GM06990 (cell line): ENCODE measurements around the gene SLC35B4.

Source experiments
- DNase-seq: peaks from one replicate; pipeline ENCODE4 v3.0.0-alpha.2; 2011; ENCODE audit not compliant: insufficient read length; ENCODE audit errors: extremely low read depth
- H3K27me3 ChIP-seq: replicated peaks from 2 replicates; pipeline ENCODE4 v1.6.0; 2011; ENCODE audit warnings: low read length; ENCODE audit not compliant: control insufficient read depth, insufficient read depth
- H3K36me3 ChIP-seq: 2 replicates; pipeline ENCODE4 v1.5.1; 2011; ENCODE audit warnings: low read length; ENCODE audit not compliant: control insufficient read depth, insufficient read depth
- H3K4me3 ChIP-seq: replicated peaks from 2 replicates; pipeline ENCODE4 v1.5.1; 2011; ENCODE audit warnings: low read depth, mild to moderate bottlenecking, control low read depth, low read length
- CTCF ChIP-seq: IDR thresholded peaks from 2 replicates; pipeline ENCODE4 v1.5.1; 2011; ENCODE audit warnings: low read length, control low read depth, mild to moderate bottlenecking, inconsistent platforms; ENCODE audit not compliant: insufficient read depth, poor library complexity, severe bottlenecking

The SLC35B4 gene

GRCh38 chr7:134279898-134280297 is 36.8 kb downstream of the SLC35B4 start:
- Histone ChIP-seq H3K4me3 (no peak overlapping the region), H3K27me3 (no peaks in the 10 kb centered on the region), H3K36me3 (no peaks in the 10 kb centered on the region)
- no peak for TF ChIP-seq CTCF
- no peak for DNase-seq

GRCh38 chr7:134279336-134279735 is 37.4 kb downstream of the SLC35B4 start:
- DNase-seq, result no peak
- TF ChIP-seq CTCF, result no peak
- H3K4me3 ChIP-seq, result no peak overlapping the region
- no peaks in the 10 kb centered on the region for H3K27me3 ChIP-seq
- no peaks in the 10 kb centered on the region for H3K36me3 ChIP-seq

DNA sequence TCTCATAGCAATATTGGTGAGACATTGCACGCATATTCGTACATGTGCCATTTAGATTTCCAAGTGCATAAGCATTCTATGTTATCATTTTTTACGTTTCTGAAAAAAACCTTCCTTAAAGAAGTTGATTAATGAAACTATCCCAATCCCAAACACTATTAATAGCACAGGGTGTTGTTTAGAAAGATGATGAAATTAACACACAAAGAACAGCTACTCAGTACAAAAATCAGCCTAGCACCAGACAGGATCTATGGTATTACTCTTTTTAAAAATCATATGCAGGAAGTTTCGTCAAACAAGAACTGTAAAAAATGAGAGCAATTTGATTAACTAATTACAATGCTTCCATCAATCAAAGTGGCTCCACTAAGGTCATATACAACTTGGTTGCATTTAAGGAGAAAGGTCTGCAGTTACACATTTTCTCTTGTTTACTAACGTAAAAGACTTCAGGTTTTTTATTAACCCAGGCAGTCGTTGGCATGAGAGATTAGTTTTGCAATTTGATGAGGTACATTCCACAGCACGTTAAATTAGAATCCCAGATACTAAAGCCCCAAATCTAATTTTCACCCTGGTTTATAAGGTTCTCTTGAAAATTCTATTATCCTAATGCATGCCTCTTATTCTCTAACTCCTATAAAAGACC is 38.1 kb downstream of the SLC35B4 start:
- Histone ChIP-seq H3K4me3 (no peak overlapping the region), H3K27me3 (no peaks in the 10 kb centered on the region), H3K36me3 (no peaks in the 10 kb centered on the region)
- TF ChIP-seq CTCF, result no peak
- DNase-seq, result no peak

GRCh38 chr7:134276951-134277350 is 39.8 kb downstream of the SLC35B4 start:
- no peak overlapping the region for H3K4me3 ChIP-seq
- DNase-seq, result no peak
- no peaks in the 10 kb centered on the region for H3K36me3 ChIP-seq
- no peaks in the 10 kb centered on the region for H3K27me3 ChIP-seq
- no peak for TF ChIP-seq CTCF

- DNase-seq, result no peak
- Histone ChIP-seq H3K4me3 (no peak overlapping the region), H3K27me3 (no peaks in the 10 kb centered on the region; the same call in 1 of the 2 replicates), H3K36me3 (no peaks in the 10 kb centered on the region)
- TF ChIP-seq CTCF, result no peak
Measured at GRCh38 chr7:134262322-134262721, 54.4 kb downstream of the SLC35B4 start.

DNA sequence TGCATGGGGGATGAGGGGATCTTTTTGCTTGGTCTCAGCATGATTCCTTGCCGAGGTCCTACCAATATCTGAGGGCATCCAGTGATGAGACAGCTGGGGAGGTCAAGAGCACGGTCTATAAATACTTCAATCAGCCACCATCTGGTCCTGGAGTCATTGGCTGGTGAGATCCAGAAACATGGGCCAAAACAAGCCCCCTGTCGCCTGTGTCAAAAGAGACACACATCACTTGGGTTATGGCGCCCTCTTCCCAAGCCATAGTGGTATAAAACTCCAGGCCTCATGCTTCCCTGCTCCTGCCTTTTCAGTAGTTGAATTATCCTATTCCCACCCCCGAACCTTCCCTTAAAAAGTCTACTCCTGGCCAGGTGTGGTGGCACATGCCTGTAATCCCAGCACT is 60.9 kb downstream of the SLC35B4 start:
- Histone ChIP-seq H3K27me3 (no peaks in the 10 kb centered on the region; the same call in 1 of the 2 replicates), H3K36me3 (no peaks in the 10 kb centered on the region), H3K4me3 (no peak overlapping the region)
- no peak for TF ChIP-seq CTCF
- DNase-seq, result no peak
